WTC11 (cell line): ENCODE data around the gene TSPAN5.

Experiments
- ATF2 ChIP-seq: sonication (generic); formaldehyde crosslinking; IDR thresholded peaks from 2 replicates; pipeline ENCODE4 v1.8.1; 2022; ENCODE audit warnings: low read depth, missing genetic modification reagents, borderline replicate concordance
- CREB1 ChIP-seq: sonication (generic); formaldehyde crosslinking; IDR thresholded peaks from 2 replicates; pipeline ENCODE4 v1.8.0; 2023; ENCODE audit warnings: mild to moderate bottlenecking, missing genetic modification reagents
- CTCF ChIP-seq: fragments of 200-600 bp; IDR thresholded peaks from 2 replicates; pipeline ENCODE4 v1.8.0; 2022; ENCODE audit warnings: antibody characterized with exemption
- ELF4 ChIP-seq: sonication (generic); formaldehyde crosslinking; IDR thresholded peaks from 2 replicates; pipeline ENCODE4 v1.8.1; 2022; ENCODE audit warnings: low read depth, mild to moderate bottlenecking, moderate library complexity, missing genetic modification reagents
- JUN ChIP-seq: sonication (generic); formaldehyde crosslinking; IDR thresholded peaks from 2 replicates; pipeline ENCODE4 v1.8.0; 2023; ENCODE audit warnings: mild to moderate bottlenecking, missing genetic modification reagents
- KAT7 ChIP-seq: sonication (generic); formaldehyde crosslinking; IDR thresholded peaks from 2 replicates; pipeline ENCODE4 v1.8.1; 2023; ENCODE audit warnings: missing genetic modification reagents, mild to moderate bottlenecking, borderline replicate concordance
- PREB ChIP-seq: sonication (generic); formaldehyde crosslinking; IDR thresholded peaks from 2 replicates; pipeline ENCODE4 v1.8.1; 2022; ENCODE audit warnings: mild to moderate bottlenecking, missing genetic modification reagents, moderate library complexity, borderline replicate concordance
- ZNF232 ChIP-seq: sonication (generic); formaldehyde crosslinking; IDR thresholded peaks from 2 replicates; pipeline ENCODE4 v1.8.0; 2022; ENCODE audit warnings: mild to moderate bottlenecking, missing genetic modification reagents
- TF ChIP-seq, protein P1 (sequence below): sonication (generic); formaldehyde crosslinking; IDR thresholded peaks from 2 replicates; pipeline ENCODE4 v1.8.1; 2022; ENCODE audit warnings: missing genetic modification reagents, borderline replicate concordance
- TF ChIP-seq, protein P2 (sequence below): sonication (generic); formaldehyde crosslinking; conservative IDR thresholded peaks from 2 replicates; pipeline ENCODE4 v1.8.1; 2022; ENCODE audit warnings: mild to moderate bottlenecking, missing genetic modification reagents
- TF ChIP-seq, protein P3 (sequence below): sonication (generic); formaldehyde crosslinking; IDR thresholded peaks from 2 replicates; pipeline ENCODE4 v1.8.0; 2023; ENCODE audit warnings: mild to moderate bottlenecking, missing genetic modification reagents
- TF ChIP-seq, protein P4 (sequence below): sonication (generic); formaldehyde crosslinking; IDR thresholded peaks from 2 replicates; pipeline ENCODE4 v1.8.1; 2023; ENCODE audit warnings: mild to moderate bottlenecking, missing genetic modification reagents

GRCh38 chr4:98539741-98540140 is 118.7 kb downstream of the TSPAN5 start:
- TF ChIP-seq, protein P1, sequence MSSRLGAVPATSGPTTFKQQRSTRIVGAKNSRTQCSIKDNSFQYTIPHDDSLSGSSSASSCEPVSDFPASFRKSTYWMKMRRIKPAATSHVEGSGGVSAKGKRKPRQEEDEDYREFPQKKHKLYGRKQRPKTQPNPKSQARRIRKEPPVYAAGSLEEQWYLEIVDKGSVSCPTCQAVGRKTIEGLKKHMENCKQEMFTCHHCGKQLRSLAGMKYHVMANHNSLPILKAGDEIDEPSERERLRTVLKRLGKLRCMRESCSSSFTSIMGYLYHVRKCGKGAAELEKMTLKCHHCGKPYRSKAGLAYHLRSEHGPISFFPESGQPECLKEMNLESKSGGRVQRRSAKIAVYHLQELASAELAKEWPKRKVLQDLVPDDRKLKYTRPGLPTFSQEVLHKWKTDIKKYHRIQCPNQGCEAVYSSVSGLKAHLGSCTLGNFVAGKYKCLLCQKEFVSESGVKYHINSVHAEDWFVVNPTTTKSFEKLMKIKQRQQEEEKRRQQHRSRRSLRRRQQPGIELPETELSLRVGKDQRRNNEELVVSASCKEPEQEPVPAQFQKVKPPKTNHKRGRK (CRISPR knock-in tag), result no peak
- TF ChIP-seq CREB1 (no peak), CTCF (no peak), ATF2 (CRISPR knock-in tag) (no peak), KAT7 (CRISPR knock-in tag) (no peak), PREB (no peak), ZNF232 (CRISPR knock-in tag) (no peak), JUN (CRISPR knock-in tag) (no peak), ELF4 (CRISPR knock-in tag) (no peak)
- TF ChIP-seq, protein P2, sequence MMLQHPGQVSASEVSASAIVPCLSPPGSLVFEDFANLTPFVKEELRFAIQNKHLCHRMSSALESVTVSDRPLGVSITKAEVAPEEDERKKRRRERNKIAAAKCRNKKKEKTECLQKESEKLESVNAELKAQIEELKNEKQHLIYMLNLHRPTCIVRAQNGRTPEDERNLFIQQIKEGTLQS (CRISPR knock-in tag), result no peak
- TF ChIP-seq, protein P3, sequence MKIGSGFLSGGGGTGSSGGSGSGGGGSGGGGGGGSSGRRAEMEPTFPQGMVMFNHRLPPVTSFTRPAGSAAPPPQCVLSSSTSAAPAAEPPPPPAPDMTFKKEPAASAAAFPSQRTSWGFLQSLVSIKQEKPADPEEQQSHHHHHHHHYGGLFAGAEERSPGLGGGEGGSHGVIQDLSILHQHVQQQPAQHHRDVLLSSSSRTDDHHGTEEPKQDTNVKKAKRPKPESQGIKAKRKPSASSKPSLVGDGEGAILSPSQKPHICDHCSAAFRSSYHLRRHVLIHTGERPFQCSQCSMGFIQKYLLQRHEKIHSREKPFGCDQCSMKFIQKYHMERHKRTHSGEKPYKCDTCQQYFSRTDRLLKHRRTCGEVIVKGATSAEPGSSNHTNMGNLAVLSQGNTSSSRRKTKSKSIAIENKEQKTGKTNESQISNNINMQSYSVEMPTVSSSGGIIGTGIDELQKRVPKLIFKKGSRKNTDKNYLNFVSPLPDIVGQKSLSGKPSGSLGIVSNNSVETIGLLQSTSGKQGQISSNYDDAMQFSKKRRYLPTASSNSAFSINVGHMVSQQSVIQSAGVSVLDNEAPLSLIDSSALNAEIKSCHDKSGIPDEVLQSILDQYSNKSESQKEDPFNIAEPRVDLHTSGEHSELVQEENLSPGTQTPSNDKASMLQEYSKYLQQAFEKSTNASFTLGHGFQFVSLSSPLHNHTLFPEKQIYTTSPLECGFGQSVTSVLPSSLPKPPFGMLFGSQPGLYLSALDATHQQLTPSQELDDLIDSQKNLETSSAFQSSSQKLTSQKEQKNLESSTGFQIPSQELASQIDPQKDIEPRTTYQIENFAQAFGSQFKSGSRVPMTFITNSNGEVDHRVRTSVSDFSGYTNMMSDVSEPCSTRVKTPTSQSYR (CRISPR knock-in tag), result no peak
- TF ChIP-seq, protein P4, sequence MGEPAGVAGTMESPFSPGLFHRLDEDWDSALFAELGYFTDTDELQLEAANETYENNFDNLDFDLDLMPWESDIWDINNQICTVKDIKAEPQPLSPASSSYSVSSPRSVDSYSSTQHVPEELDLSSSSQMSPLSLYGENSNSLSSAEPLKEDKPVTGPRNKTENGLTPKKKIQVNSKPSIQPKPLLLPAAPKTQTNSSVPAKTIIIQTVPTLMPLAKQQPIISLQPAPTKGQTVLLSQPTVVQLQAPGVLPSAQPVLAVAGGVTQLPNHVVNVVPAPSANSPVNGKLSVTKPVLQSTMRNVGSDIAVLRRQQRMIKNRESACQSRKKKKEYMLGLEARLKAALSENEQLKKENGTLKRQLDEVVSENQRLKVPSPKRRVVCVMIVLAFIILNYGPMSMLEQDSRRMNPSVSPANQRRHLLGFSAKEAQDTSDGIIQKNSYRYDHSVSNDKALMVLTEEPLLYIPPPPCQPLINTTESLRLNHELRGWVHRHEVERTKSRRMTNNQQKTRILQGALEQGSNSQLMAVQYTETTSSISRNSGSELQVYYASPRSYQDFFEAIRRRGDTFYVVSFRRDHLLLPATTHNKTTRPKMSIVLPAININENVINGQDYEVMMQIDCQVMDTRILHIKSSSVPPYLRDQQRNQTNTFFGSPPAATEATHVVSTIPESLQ, result no peak
